T-helper 2 cell treated with Interferon-gamma antibody and Interleukin-4, amounts not matched to agents 100 ng/mL and 5 ng/mL, for 36 hours (primary cell): ENCODE measurements around the gene GATA2. TPM values are rescaled to one million over a fixed set of nuclear protein-coding genes. Genes with fewer than 3 reads are reported as not detected.

Experiments
- intact Hi-C: fragments of 100-400 bp; cut with micrococcal nuclease; formaldehyde crosslinking; loops from one replicate; pipeline ENCODE4 v1.15.1; 2023
- total RNA-seq: library from RNA; stranded (reverse); gene quantifications from 2 replicates; pipeline ENCODE4 v1.2.3, GENCODE V29; 2022

The GATA2 gene
- total RNA-seq, 1 donor from 2014 or later = not detected

DNA sequence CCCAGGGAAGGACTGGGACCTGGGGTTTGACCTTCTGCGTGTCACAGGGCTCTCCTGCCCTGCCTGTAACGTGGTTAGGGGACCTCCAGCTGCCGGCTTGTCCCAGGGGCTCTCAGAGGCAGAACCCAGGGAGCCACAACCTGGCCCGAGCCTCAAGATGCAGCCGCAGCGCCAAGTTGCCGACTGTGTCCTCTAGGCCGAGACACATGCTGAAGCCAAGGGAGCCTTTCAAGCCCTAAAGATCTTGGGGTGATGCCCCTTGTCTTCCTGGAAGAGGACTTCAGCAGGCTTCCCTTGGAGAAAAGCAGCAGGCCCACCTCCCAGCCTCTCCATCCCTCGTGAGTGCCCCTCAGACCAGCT is 33.6 kb downstream of the GATA2 start:
- intact Hi-C loops = no loop called here

DNA sequence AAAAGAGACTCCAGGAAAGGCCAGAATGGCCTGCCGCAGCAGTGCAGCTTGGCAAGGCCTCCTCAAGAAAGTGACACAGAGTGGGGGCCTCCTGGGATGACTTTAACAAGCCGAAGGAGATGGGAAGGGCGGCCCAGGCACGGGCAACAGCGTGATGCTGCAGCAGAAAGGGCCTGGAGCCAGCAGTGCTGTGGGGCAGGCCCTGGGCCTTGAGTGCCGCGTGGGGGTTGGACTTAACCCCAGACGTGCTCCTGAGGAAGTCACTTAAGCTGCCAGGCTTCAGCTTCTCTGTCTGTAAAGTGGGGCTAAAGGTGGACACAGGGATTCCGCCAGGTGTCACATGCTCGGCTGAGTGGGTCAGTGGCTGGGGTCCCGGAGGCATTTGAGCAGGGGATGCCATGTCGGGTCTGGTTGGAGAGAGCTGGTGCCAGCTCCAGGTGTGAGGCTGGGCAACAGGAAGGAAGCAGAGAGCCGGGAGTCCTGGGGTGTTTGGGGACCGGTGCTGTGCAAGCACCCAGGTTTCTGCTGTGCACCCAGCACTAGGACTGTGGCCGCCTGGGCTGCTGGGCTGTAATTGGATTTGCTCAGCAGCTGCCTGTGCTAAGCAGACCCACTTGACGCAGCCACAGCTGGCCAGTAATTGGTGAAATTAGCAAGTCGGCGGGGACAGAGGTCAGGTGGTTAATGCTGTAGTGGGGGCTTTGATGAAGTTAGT is 34.1 kb downstream of the GATA2 start:
- intact Hi-C loops = no loop called here

DNA sequence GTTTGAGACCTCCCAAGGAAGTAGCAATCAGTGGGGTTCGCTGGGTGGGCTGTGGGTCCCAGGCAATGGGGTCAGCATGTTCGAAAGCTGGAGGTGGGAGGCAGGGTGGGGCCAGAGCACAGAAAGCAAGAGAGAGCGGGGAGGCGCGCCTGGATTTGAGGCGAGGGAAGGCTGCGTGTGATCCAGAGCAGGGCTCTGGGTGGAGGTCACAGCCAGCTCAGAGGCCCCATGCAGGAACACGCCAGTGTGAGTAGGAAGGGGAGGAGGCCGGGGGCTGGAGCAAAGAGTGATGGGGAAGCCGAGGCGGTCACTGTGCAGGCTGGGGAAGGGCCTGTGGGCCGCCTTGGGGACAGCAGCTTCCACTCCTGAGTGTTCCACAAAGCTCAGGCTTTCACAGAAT is 35.1 kb downstream of the GATA2 start:
- intact Hi-C loops = no loop called here

DNA sequence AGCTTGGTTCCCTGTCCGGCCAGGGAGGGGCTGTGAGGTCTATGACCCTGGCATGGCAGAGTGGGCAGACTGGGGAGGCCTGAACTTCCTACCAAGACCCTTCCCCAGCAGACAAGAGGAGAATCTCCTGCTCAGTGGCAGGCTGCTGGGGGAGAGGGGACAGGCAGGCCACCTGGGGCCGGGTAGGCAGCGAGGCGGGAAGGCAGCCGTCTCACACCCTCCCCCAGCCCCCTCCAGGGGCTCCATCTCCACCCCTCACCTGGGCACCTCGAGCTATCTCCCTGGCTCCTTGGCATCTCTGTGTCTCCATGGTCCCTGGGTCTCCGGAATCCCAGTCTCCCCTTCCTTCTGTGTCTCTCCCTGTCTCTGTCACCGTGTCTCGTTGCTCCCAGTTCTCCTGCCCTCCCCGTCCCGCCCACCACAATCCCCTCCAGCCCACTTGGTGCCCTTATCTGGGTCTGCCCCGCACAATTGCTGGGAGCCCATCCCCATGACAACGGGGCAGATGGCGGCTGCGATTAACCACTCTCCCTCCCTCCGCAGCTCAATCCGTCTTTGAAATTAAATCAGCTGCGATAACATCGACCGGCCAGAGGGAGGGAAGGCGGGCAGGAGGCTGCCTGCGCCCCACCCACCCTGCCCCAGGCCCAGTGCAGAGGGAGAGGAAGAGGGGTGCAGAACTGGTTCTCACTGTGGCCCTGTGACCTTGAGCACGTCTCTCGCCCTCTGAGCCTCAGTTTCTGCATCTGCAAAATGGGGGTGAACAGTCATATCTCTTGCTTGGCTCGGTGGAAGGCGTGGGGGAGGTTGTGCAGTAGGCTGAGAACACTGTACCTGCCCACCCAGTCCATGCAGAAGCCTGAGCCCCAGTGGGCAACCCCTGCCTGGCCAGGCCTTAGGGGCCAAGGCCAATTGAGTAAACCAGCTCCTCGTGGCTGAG is 36.0 kb downstream of the GATA2 start:
- intact Hi-C loops = no loop called here

DNA sequence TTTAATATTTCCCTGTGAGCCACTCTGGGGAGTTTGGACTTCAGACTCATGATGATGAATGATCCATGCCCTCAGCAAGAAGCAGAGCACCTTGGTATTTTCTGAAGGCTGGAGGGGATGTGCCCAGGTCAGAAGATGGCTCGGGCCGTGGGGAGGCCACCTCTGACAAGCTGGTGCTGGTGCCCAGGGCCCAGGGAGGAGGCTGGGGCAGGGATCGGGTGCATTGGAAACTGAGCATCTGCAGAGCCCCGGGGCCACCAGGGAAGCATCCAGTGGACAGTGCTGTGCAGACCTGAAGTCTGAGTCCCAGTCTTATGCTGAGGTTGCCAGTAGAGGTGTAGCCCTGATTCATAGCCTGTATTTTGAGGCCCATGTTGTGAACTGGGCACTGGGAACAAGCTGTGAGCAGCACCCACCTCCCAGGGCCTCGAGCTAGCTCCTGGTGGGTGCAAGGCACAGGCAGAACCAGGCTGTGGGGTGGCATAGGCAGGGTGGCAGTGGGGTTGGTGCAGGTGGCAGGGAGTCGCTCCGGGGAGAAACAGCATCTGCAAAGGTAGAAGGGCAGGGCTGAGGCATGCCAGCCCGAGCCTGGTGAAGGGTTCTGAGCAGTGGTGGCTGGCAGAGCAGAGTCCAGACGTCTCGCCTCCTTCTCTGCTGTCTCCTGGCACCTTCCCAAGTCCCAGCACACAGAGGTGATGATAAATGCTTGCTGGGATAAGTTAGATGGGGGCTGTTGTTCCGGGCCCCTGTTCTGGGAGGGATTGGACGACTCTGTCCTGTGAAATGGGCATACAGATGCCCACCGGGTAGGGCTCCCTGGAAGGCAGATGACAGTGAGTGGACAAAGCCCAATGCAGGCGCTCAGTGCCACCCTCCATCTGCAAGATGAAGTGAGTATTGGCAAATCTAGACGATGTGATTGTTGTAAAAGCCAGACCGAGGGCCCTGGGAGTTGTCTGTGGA is 36.9 kb downstream of the GATA2 start:
- intact Hi-C loops = no loop called here

DNA sequence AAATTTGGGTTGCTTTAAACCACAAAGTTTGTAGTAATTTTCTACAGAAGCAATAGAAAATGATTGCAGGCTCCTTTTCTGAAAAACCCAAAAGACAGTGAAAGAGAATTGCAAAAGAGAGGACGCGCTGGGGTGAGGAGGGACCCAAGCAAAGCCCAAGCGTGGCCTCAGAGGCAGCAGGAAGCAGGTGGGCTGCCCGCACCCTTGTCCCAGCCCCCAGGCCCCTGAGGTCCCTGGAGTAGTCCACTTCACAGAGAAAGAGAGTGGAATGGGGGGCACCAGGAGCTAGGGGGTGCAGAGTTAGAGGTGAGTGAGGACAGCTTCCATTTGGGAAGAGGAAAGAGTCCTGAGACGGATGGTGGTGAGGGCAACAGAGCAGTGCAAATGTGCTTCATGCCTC is 37.9 kb downstream of the GATA2 start:
- intact Hi-C loops = no loop called here

DNA sequence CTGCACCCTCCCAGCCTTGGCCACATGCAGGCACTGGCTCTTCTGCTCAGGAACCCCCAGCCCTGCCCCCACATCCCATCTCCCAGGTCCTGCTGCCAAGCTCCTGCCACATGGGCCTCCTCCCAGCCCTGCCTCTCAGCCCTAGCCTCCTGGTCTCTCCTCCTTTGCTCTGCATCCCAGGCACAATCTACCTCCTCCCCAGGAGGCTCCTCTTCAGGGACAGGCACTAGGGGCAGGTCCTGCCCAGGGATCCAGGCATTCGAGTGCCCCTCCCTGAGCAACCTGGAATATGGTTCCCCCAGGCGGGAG is 38.7 kb downstream of the GATA2 start:
- intact Hi-C loops = no loop called here

DNA sequence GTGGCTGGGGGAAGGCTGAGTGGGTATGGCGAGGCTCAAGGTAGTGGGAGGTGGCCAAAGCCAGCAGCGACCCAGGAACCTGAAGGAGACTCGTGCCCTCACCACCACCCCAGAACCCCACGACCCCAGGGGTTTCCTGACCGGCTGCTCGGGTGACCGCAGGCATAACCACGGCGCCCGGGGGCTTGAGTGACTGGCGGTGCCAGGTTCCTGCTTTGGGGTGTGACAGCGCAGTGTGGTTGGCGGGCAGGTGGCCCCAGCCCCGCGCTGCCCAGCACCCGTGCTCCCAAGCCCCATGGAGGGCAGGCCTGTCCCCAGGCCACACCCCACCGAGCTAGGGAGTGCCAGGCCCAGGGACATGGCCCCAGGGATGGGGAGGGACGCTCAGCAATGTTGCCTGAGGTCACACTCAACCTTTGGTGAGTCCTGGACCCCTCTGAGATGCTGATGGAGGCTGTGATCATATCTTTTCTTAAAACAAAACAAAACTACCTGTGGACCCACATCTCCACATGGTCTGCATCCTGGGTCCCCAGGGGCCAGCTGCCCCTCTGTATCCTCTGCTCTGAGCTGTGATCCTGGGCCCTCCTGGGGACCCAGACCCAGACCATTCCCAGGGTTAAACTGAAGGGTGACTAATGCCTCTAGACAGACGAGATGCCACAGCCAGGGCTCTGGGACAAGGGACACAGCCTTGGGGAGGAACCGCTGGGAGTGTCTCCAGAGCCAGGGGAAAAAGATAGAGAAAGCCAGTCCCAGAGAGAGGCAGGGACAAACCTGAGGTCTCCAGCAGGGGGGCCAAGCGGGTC is 39.3 kb downstream of the GATA2 start:
- intact Hi-C loops = no loop called here

DNA sequence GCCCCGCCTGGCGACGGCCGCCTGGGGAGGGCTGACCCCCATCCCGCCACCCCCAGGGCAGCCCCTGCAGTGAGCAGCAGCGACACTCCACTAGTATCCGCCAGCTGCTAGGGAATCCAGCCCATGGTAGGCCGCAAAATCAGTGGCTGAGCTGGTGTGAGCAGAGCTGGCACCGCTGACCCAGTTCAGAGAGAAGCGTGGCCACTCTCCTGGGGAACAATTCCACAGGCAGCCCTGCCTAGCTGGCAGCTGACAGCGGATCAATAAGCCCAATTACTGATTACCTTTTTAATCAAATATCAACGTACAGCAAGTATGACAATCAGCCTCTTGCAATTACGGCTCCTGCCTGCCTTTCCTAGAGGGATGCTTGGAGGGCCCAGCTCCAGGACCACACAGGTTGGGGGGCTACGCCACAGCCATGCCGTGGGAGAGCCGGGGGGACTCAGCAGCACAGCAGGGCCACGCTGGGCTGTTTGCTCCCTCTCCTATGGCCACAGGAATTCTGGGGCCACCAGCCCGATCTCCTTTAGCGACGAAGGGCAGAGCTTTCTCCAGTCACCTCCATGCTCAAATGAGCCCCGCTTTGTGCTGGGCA is 40.2 kb downstream of the GATA2 start:
- intact Hi-C loops = no loop called here

DNA sequence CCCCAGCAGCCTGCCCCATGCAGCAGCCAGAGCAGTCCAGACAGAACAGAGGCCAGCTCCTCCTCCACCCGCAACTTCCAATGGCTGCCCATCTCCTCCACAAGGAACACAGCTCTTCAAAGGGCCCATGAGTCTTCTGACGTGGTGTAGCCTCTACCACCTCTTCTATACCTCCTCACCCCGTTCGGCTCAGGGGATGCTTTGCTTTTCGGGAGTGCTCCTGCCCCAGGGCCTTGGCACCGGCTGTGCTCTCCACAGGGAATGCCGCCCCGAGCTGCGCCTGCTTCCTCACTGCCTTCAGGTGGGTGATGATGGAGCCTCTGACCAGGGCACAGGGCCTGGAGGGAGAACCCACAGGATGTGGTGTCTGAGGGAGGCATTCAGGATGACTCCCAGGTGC is 40.9 kb downstream of the GATA2 start:
- intact Hi-C loops = no loop called here

DNA sequence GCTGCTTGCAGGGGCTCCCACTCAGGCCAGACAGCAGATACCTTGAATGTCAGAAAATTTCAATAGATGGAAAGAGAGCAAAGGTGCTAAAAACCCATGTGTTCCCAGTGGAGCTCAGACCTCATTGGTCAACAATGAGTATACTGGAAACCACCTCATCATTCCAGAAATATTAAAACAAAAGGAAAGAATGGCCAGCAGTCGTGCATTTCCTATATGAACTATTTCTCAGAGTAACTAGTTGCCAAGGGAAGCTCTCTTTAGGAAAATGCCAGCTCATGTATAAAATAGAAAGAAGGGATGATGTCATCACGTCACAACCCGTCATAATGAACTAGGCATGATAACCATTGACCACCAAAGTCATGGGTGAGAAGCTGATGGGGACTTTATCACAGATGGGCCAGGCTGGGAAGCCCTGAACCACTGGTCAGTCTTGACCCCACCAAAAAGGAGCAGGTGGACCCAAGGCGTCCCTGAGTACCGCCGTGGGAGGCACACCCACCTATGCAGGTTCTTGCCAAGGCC is 43.8 kb downstream of the GATA2 start:
- intact Hi-C loops = no loop called here

DNA sequence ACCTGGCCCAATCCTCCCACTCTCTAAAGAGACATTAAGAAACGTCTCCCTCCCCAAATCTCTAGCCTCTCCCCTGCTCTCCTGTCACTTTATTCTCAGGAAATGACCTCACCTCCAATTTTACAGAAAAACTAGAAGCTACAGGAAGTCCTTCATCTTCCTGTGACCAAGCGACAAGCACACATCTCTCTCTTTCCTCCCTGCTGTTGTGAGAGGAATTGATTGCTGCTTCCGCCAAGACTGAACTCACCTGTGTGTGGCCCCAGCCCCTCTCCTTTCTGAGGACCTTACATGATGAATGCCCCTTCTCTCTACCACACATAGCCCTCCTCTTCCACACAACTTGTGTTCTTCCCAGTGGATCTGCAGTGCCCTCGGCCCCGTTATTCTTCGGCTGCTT is 44.5 kb downstream of the GATA2 start:
- intact Hi-C loops = no loop called here

DNA sequence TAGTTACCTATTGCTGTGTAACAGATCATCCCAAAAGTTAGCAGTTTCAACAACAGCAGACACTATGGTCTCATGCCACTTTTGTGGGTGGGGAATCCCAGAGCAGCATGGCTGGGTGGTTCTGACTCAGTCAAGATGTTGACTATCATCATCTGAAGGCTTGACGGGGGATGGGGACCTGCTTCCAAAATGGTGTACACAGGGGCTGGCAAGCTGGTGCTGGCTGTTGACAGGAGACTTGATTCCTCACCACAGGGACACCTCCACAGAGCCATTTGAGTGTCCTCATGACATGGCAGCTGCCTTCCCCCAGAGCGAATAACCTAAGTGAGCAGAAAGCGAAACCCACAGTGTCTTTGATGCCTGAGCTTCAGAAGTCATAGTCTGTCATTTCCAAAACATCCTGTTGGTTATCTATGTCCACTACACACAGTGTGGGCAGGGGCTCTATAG is 45.4 kb downstream of the GATA2 start:
- intact Hi-C loops = no loop called here

DNA sequence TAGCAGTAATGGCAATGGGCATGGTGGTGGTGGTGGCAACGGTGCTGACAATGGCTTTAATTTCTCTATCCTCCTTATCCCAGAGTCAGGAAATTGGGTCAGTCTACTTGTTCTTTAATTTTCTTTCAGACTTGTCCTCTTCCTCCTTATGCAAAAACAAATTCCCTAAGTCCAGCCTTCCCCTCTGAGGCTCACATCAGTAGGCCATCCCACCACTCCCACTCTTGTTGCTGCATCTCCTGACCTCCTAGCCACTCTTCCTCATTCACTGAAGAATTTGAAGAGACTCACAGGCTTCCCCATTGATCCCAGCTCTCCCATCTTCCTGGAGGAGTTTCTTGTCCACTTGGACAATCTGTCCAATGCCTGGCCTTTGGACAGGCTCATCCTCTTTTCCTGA is 46.2 kb downstream of the GATA2 start:
- intact Hi-C loops = no loop called here

DNA sequence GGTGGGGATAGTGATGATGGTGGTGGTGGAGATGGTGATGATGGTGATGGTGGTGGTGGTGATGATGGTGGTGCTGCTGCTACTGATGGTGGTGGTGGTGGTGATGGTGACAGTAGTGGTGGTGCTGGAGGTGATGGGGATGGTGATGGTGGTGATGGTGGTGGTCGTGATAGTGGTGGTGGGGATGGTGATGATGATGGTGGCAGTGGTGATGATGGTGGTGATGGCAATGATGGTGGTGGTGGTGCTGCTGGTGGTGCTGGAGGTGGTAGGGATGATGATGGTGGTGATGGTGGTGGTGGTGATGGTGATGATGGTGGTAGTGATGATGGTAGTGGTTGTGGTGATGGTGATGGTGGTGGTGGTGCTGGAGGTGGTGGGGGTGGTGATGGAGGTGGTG is 47.6 kb downstream of the GATA2 start:
- intact Hi-C loops = no loop called here

DNA sequence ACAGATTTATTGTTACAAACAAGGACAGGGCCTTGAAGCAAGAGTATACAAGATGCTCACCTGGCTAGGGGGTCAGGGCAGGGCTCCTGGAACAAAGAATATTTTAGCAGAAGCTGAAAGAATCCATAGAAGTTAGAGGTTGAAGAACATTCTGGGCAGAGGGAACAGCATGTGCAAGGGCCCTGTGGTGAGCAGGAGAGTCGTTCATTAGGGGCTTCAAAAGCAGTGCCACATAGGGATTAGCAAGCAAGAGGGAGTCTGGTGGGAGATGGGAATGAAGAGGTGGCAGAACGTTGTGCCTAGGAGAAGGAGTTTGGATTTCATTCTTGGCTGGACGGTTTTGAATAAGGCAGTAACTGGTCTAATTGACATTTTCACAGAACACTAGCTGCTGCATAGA is 49.2 kb downstream of the GATA2 start:
- intact Hi-C loops = no loop called here

DNA sequence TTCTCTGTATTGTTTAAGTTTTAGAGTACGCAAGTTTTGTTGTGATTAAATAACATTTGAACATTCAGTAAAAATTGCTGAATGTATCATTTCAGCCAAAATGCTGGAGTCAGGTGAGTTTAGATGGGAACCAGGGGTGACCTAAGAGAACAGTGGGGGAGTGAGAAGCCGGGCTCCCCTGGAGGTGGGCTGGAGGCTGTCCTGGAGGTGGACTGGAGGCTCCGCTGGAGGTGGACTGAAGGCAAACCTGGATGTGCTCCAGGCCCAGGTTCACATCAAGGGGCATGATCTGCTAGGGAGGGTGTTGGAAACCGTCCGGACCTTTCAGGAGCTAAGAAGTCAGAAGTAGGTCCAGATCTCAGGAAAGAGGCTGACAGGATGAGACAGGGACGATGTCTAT is 50.1 kb downstream of the GATA2 start:
- intact Hi-C loops = no loop called here

DNA sequence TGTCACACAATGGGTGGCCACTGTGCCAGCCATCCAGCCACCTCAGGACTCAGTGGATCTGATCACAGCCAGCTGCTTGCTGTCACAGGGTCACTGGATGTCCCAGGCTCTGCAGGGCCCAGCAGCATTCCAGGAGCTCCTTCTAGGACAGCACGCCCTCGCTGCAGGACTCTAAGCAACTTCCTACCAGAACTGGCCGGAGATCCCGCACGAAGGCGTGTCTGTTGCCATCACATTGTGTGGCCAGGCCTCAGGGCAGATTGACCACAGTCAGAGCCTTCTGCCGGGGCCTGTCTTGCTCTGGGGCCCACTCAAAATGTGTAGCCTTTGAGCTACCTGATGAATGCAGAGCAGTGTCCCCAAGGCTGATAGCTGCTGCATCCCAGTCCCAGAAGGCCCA is 50.9 kb downstream of the GATA2 start:
- intact Hi-C loops = no loop called here

DNA sequence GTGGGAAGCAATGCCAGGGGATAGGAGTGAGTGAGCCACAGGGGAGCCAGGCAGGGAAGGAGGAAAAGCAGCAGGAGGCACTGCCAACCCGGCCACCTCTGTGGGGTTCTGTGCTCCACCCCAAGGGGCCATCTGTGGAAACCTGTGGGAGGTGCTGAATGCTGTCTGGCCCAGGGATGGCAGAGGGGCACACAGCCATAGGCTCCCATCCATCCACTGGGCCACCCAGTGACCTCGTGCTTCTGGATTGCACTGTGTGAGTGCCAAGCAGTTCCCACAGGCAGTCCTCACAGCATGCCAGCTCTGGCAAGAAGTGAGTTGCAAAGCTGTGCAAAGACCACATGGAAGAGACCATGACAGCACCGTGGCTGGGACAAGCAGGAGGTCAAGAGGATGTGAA is 53.8 kb downstream of the GATA2 start:
- intact Hi-C loops = no loop called here

DNA sequence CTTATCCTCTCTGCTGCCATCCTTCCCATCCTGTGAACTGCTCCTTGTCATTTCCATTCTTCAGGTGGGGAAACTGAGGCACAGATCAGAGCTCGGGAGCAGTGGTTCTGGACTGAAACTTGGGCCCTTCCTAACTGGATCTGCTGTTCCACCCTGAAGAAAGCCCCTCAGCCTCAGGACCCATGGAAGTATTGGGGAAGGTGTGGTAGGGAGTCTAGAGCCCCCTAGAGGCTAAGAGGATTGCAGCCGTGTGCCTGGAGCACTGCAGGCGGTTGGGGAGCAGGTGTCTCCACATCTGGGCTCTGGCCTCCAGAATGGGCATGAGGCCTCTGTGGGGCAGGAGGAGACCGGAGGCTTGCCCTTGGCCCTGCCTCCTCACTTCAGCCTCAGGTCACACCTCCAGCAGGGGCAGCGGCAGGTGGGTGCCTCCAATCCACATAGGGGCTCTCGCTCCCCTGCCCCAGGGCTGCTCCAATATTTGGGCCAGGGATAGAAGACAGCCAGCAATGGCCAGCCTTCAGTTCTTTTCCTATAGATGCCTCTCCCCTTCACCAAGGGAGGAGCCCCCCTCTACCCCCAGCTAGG is 54.4 kb downstream of the GATA2 start:
- intact Hi-C loops = no loop called here
